ENCODE results near the gene BCAS1.

Gene BCAS1

GRCh38 chr20:53948383-53949318, 121.7 kb downstream of the BCAS1 start:
- H3K27ac ChIP-seq (replicated peaks) = no peak overlapping the region

GRCh38 chr20:53947501-53948195, 122.7 kb downstream of the BCAS1 start:
- H3K27ac ChIP-seq (replicated peaks) = no peak overlapping the region
- no peaks in the 10 kb centered on the region for H3K27me3 ChIP-seq (ENCODE audit: insufficient read depth, poor library complexity, severe bottlenecking)
- H3K4me3 ChIP-seq (replicated peaks; ENCODE audit: insufficient read depth, low read length) = no peak overlapping the region
- TF ChIP-seq GABPA (IDR thresholded peaks at IDR 0.05; ENCODE audit: low read depth) (no peak), REST (IDR thresholded peaks at IDR 0.05; ENCODE audit: insufficient replicate concordance, low read depth) (no peak)
- no peak for DNase-seq (ENCODE audit: low read depth in 1 of 2, low spot score in 1 of 2)

More at GRCh38 chr20:53948383-53949318, 121.7 kb downstream of the BCAS1 start:
- Histone ChIP-seq H3K27me3 (ENCODE audit: insufficient read depth, poor library complexity, severe bottlenecking) (no peaks in the 10 kb centered on the region), H3K4me3 (replicated peaks; ENCODE audit: insufficient read depth, low read length) (no peak overlapping the region)
- DNase-seq (ENCODE audit: low read depth in 1 of 2, low spot score in 1 of 2) = no peak
- TF ChIP-seq POLR2AphosphoS5 (IDR thresholded peaks at IDR 0.05; ENCODE audit: low read depth) = no peak
- no peak for TF ChIP-seq SPI1 (IDR thresholded peaks at IDR 0.05; ENCODE audit: borderline replicate concordance, low read depth)
- TF ChIP-seq REST (IDR thresholded peaks at IDR 0.05; ENCODE audit: insufficient replicate concordance, low read depth) = no peak
- no peak for TF ChIP-seq CTCF (IDR thresholded peaks at IDR 0.05; ENCODE audit: insufficient read depth, low read length)
- TF ChIP-seq GABPA (IDR thresholded peaks at IDR 0.05; ENCODE audit: low read depth) = no peak

GRCh38 chr20:53946106-53946505, 124.3 kb downstream of the BCAS1 start:
- H3K27me3 ChIP-seq (ENCODE audit: insufficient read depth, poor library complexity, severe bottlenecking) = no peaks in the 10 kb centered on the region
- no peak overlapping the region for H3K27ac ChIP-seq (replicated peaks)
- no peak overlapping the region for H3K4me3 ChIP-seq (replicated peaks; ENCODE audit: insufficient read depth, low read length)
- no peak for DNase-seq (ENCODE audit: low read depth in 1 of 2, low spot score in 1 of 2)
- TF ChIP-seq SPI1 (IDR thresholded peaks at IDR 0.05; ENCODE audit: borderline replicate concordance, low read depth) = no peak
- no peak for TF ChIP-seq GABPA (IDR thresholded peaks at IDR 0.05; ENCODE audit: low read depth)
- no peak for TF ChIP-seq CTCF (IDR thresholded peaks at IDR 0.05; ENCODE audit: insufficient read depth, low read length)
- TF ChIP-seq REST (IDR thresholded peaks at IDR 0.05; ENCODE audit: insufficient replicate concordance, low read depth) = no peak
- no peak for TF ChIP-seq POLR2AphosphoS5 (IDR thresholded peaks at IDR 0.05; ENCODE audit: low read depth)
